Heart left ventricle (tissue), 16 donors: Measurements from ENCODE around the gene BCAS1. TPM values are rescaled to one million over a fixed set of nuclear protein-coding genes. Genes with fewer than 3 reads are reported as not detected.

Experiments
- ATAC-seq, 4 donors: fragments of 200-7000 bp; cut with Tn5 transposase; one replicate each; pipeline ENCODE4 v1.9.1; 2020 to 2022; ENCODE audit warnings: moderate library complexity in 4 of 4, mild to moderate bottlenecking in 3 of 4, moderate number of reproducible peaks in 1 of 4
- DNase-seq, 5 donors: peaks; one replicate each; pipeline ENCODE4 v3.0.0-alpha.2; 2020
- H3K27ac ChIP-seq, 12 donors: fragments of 200-600 bp; sonication (generic) in 4 of 12; one replicate each; pipeline versions ENCODE4 v1.5.0 to v1.8.0; 2016 to 2022; ENCODE audit warnings: mild to moderate bottlenecking in 2 of 12
- H3K27me3 ChIP-seq, 9 donors: fragments of 200-600 bp; sonication (generic) in 2 of 9; one replicate each; pipeline versions ENCODE4 v1.5.1 to v1.8.0; 2016 to 2022; ENCODE audit warnings: mild to moderate bottlenecking in 3 of 9
- H3K36me3 ChIP-seq, 9 donors: fragments of 200-600 bp; sonication (generic) in 2 of 9; one replicate each; pipeline versions ENCODE4 v1.5.0 to v1.8.0; 2018 to 2022; ENCODE audit warnings: mild to moderate bottlenecking in 2 of 9
- H3K4me1 ChIP-seq, 12 donors: fragments of 200-600 bp; sonication (generic) in 4 of 12; one replicate each; pipeline versions ENCODE4 v1.5.0 to v1.8.0; 2016 to 2022; ENCODE audit warnings: mild to moderate bottlenecking in 3 of 12
- H3K4me3 ChIP-seq, 12 donors: fragments of 200-600 bp; sonication (generic) in 4 of 12; one replicate each; pipeline versions ENCODE4 v1.5.0 to v1.8.0; 2017 to 2022; ENCODE audit warnings: mild to moderate bottlenecking in 9 of 12, moderate library complexity in 4 of 12
- H3K9me3 ChIP-seq, 12 donors: fragments of 200-600 bp; sonication (generic) in 4 of 12; one replicate each; pipeline versions ENCODE4 v1.5.0 to v1.8.0; 2016 to 2022; ENCODE audit warnings: mild to moderate bottlenecking in 1 of 12
- CTCF ChIP-seq, 12 donors: fragments of 200-600 bp; sonication (generic) in 4 of 12; IDR thresholded peaks; one replicate each; pipeline versions ENCODE4 v1.5.0 to v1.8.0; 2018 to 2022; ENCODE audit warnings: antibody characterized with exemption in 12 of 12, mild to moderate bottlenecking in 5 of 12
- POLR2A ChIP-seq, 2 donors: fragments of 450-650 bp; IDR thresholded peaks; one replicate each; pipeline ENCODE4 v1.6.1; 2017; ENCODE audit warnings: antibody characterized with exemption in 2 of 2, mild to moderate bottlenecking in 2 of 2, moderate library complexity in 2 of 2
- WGBS, 4 donors: extraction: QIAGEN DNeasy Blood & Tissue Kit in 2 of 4; methylation state at CpG; one replicate each; pipeline versions ENCODE4 v1.1.5 to v1.1.7; 2013 to 2018; 5-methylcytosine and 5-hydroxymethylcytosine counted together
- intact Hi-C, 10 donors: fragments of 100-400 bp; cut with DNase I; formaldehyde crosslinking; loops; one replicate each; pipeline versions ENCODE4 v1.11.1 to v1.14.2; 2022
- polyA plus RNA-seq, 2 donors: library from polyadenylated mRNA; stranded (reverse); fragments of 200-250 nt; gene quantifications; one replicate each; pipeline ENCODE4 v1.2.3, GENCODE V29; 2013
- total RNA-seq, 9 donors: library from RNA; depleted of rRNA in 2 of 9; stranded (reverse); fragments of >200 nt in 2 of 9; fragmentation: NEBNext Ultra II Directional in 3 of 9; extraction: Animal tissue kit (Norgen Biotek cat#: 25700) in 3 of 9; gene quantifications; one replicate each; pipeline versions ENCODE4 v1.1.0 to v1.2.4, GENCODE V29; 2016 to 2023
- donor health status: ischemic (EF 13 %, LVEDD 7.1; RV severe dilation, severe dysfunction).
- donor health status: healthy with polysubstance abuse.
- donor health status: DM: no; HTN: yes; CAD: no.
- donor health status: DM: no; HTN: no; CAD: no.
- donor health status: ischemic (EF 25% LVEDD 6.9; RV normal size, moderate dysfunction).
- donor health status: ischemic (EF 25% LVEDD 5.7; RV mildly dilated, moderate dysfunction).
- donor health status: healthy.
- donor health status: DM: yes; HTN: yes; CAD: no.
- donor health status: ischemic (EF 35%, LVEDD 5.7; RV mildly dilated, moderate dysfunction).
- donor health status: nonischemic (EF 11% LVEDD 7.7; RV severe dilation, severe dysfunction).
- donor health status: DM: yes; HTN: yes; CAD: no.
- donor health status: PGD.
- donor health status: ischemic (EF 29% LVEDD 5.4; RV normal size, mild dysfunction).
- donor health status: nonischemic (EF 23%, LVEDD 6.1; RV moderate dilation, normal function).

The BCAS1 gene
- total and polyA plus RNA-seq, 11 donors = not detected

GRCh38 chr20:54063580-54063979 lies 6.8 kb downstream of the BCAS1 start:
- WGBS, 4 donors = 64 to 82% (median 73%) methylated on average over 3 of the region's 3 CpGs
- Histone ChIP-seq H3K36me3 (no peaks in the 10 kb centered on the region), H3K27me3 (peaks cover 0 to 12% (median 0%) of the 10 kb centered on the region in 9 donors), H3K4me1 (peaks cover 0 to 9% (median 0%) of the 10 kb centered on the region in 12 donors), H3K27ac (no peak overlapping the region), H3K4me3 (no peak overlapping the region), H3K9me3 (no peaks in the 10 kb centered on the region)
- intact Hi-C loops = loop anchor here in 7 of 10 donors (5.0 to 10.0 kb wide), 5 partner anchors 101 to 489 kb away; no protein-coding TSS in a partner anchor
- DNase-seq (no peak), ATAC-seq (no peak)
- no peak for TF ChIP-seq POLR2A (IDR thresholded peaks at IDR 0.05)
- no peak for TF ChIP-seq CTCF (IDR thresholded peaks at IDR 0.05)

GRCh38 chr20:54062812-54063280 lies 7.5 kb downstream of the BCAS1 start:
- peak in 2 of 4 donors; percentile 66 to 74 for ATAC-seq
- 29 to 47% (median 37%) methylated on average over 4 of the region's 4 CpGs for WGBS, 4 donors
- Histone ChIP-seq H3K4me1 (peaks cover 0 to 9% (median 0%) of the 10 kb centered on the region in 12 donors), H3K4me3 (no peak overlapping the region), H3K36me3 (no peaks in the 10 kb centered on the region), H3K27me3 (peaks cover 0 to 12% (median 0%) of the 10 kb centered on the region in 9 donors), H3K27ac (no peak overlapping the region), H3K9me3 (no peaks in the 10 kb centered on the region)
- intact Hi-C loops = loop anchor here in 7 of 10 donors (5.0 to 10.0 kb wide), 5 partner anchors 101 to 488 kb away; no protein-coding TSS in a partner anchor
- peak; percentile 27 to 71 (median 62) for TF ChIP-seq CTCF (IDR thresholded peaks at IDR 0.05)
- TF ChIP-seq POLR2A (IDR thresholded peaks at IDR 0.05) = no peak
- DNase-seq = no peak

- intact Hi-C loops = loop anchor here in 7 of 10 donors (5.0 to 10.0 kb wide), 5 partner anchors 99 to 486 kb away; no protein-coding TSS in a partner anchor
- no peak overlapping the region for H3K4me3 ChIP-seq
- peak in 1 of 4 donors; percentile 62 for ATAC-seq
- TF ChIP-seq POLR2A (IDR thresholded peaks at IDR 0.05) (no peak), CTCF (IDR thresholded peaks at IDR 0.05) (no peak)
- no peaks in the 10 kb centered on the region for H3K9me3 ChIP-seq
- no peaks in the 10 kb centered on the region for H3K36me3 ChIP-seq
- H3K27ac ChIP-seq = peak overlapping the region in 2 of 12 donors; percentile 9 to 37
- H3K4me1 ChIP-seq = peaks cover 0 to 9% (median 0%) of the 10 kb centered on the region in 12 donors
- WGBS, 4 donors = 60 to 78% (median 67%) methylated on average over 8 of the region's 8 CpGs
- H3K27me3 ChIP-seq = peaks cover 0 to 12% (median 0%) of the 10 kb centered on the region in 9 donors
- DNase-seq = no peak
These were observed 9.1 kb downstream of the BCAS1 start for GRCh38 chr20:54061101-54061881.

GRCh38 chr20:54059691-54060364 lies 10.6 kb downstream of the BCAS1 start:
- no peaks in the 10 kb centered on the region for H3K36me3 ChIP-seq
- H3K4me1 ChIP-seq = peaks cover 0 to 9% (median 0%) of the 10 kb centered on the region in 12 donors
- H3K4me3 ChIP-seq = no peak overlapping the region
- H3K27ac ChIP-seq = no peak overlapping the region
- intact Hi-C loops = loop anchor here in 8 of 10 donors (5.0 to 10.0 kb wide), 5 partner anchors 98 to 485 kb away; no protein-coding TSS in a partner anchor
- ATAC-seq (no peak), DNase-seq (no peak)
- WGBS, 4 donors = 92 to 94% (median 92%) methylated on average over 6 of the region's 6 CpGs
- TF ChIP-seq CTCF (IDR thresholded peaks at IDR 0.05) (no peak), POLR2A (IDR thresholded peaks at IDR 0.05) (no peak)
- H3K9me3 ChIP-seq = no peaks in the 10 kb centered on the region
- peaks cover 0 to 9% (median 0%) of the 10 kb centered on the region in 9 donors for H3K27me3 ChIP-seq
